ENCODE results near the gene SPATA31C1.

DNA sequence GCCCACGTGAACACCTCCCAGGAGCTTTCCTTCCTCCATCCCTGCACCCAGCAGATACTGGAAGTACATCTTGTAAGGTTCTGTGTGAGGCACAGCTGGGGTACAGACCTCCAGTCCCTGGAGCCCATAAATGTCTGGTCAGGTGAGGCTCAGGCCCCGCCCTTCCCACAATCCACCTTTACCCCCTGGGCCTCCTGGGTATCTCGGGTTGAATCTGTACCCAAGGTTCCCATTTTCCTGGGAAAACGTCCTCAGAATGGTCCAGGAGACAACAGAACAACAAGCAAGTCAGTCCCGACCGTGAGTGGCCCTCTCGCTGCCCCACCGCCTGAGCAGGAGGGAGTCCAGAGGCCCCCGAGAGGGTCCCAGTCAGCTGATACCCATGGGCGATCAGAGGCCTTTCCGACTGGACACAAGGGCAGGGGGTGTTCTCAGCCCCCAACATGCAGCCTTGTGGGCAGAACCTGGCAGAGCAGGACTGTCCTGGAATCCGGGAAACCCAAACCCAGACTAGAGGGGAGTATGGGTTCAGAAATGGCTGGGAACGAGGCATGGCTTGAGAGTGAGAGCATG lies 30.7 kb upstream of the SPATA31C1 start:
- TF ChIP-seq POLR2AphosphoS5 (IDR thresholded peaks at IDR 0.05) (no peak), POLR2A (IDR thresholded peaks at IDR 0.05) (no peak)
